NOMO-1 treated with DMSO at 0.1 percent for 48 hours (cell line): ENCODE data around the gene CXorf49B.
"Not testable (repeated sequence)": the region's sequence is repeated elsewhere in the genome, so short reads cannot be mapped to it uniquely, and the experiment has no call there.

Experiments
- DNase-seq: peaks from one replicate; lab custom pipeline; 2025; ENCODE audit not compliant: unreplicated experiment; lab: John Stamatoyannopoulos, UW

Gene CXorf49B

GRCh38 chrX:71763049-71763448, at the start of gene CXorf49B:
CXorf49B (plus strand) TSS chrX:71763349; CDS start chrX:71763424, 75 bp downstream.
- not testable (repeated sequence) for DNase-seq

- not testable (repeated sequence) for DNase-seq
These were observed 49.1 kb upstream of the CXorf49B start for GRCh38 chrX:71714064-71714463.

- DNase-seq, result not testable (repeated sequence)
These were observed 47.6 kb upstream of the CXorf49B start for GRCh38 chrX:71715551-71715950.

- DNase-seq, result not testable (repeated sequence)
These were observed 46.8 kb upstream of the CXorf49B start for GRCh38 chrX:71716323-71716722.

GRCh38 chrX:71718185-71718584, 45.0 kb upstream of the CXorf49B start, which contains the start of gene CXorf49:
CXorf49 (minus strand) TSS chrX:71718285; CDS start chrX:71718151, 134 bp downstream.
- not testable (repeated sequence) for DNase-seq

GRCh38 chrX:71719195-71719594, 44.0 kb upstream of the CXorf49B start:
- not testable (repeated sequence) for DNase-seq

GRCh38 chrX:71720289-71720886, 42.8 kb upstream of the CXorf49B start:
- not testable (repeated sequence) for DNase-seq

GRCh38 chrX:71760688-71761281, 2.4 kb upstream of the CXorf49B start:
- not testable (repeated sequence) for DNase-seq

GRCh38 chrX:71764832-71765231, 1.7 kb downstream of the CXorf49B start:
- not testable (repeated sequence) for DNase-seq

- not testable (repeated sequence) for DNase-seq
These were observed 2.5 kb downstream of the CXorf49B start for GRCh38 chrX:71765613-71766012.

GRCh38 chrX:71767134-71767533, 4.0 kb downstream of the CXorf49B start:
- not testable (repeated sequence) for DNase-seq

GRCh38 chrX:71778322-71778721, 15.2 kb downstream of the CXorf49B start:
- not testable (repeated sequence) for DNase-seq

- DNase-seq, result not testable (repeated sequence)
These were observed 19.2 kb downstream of the CXorf49B start for GRCh38 chrX:71782225-71782949.

GRCh38 chrX:71782950-71783299, 19.8 kb downstream of the CXorf49B start:
- not testable (repeated sequence) for DNase-seq

GRCh38 chrX:71783569-71784347, 20.6 kb downstream of the CXorf49B start:
- DNase-seq, result not testable (repeated sequence)

GRCh38 chrX:71784348-71784983, 21.3 kb downstream of the CXorf49B start:
- not testable (repeated sequence) for DNase-seq

GRCh38 chrX:71806450-71806849, 43.3 kb downstream of the CXorf49B start:
- not testable (repeated sequence) for DNase-seq

GRCh38 chrX:71809886-71810285, 46.7 kb downstream of the CXorf49B start:
- DNase-seq, result no peak

- no peak for DNase-seq
These were observed 51.2 kb downstream of the CXorf49B start for GRCh38 chrX:71814123-71814912.
